GM18520 (cell line): Measurements from ENCODE around the gene SIRT4.
"Not testable (repeated sequence)": the region's sequence is repeated elsewhere in the genome, so short reads cannot be mapped to it uniquely, and the experiment has no call there.

Source experiments
- ATAC-seq: cut with Tn5 transposase; IDR thresholded peaks from one replicate; pipeline ENCODE4 v1.9.1; 2021; ENCODE audit not compliant: unreplicated experiment

Gene SIRT4

GRCh38 chr12:120332523-120332922, 30.4 kb downstream of the SIRT4 start:
- ATAC-seq: no peak

- ATAC-seq: not testable (repeated sequence)
Observed at GRCh38 chr12:120335447-120335846, 33.3 kb downstream of the SIRT4 start.

- ATAC-seq: not testable (repeated sequence)
Observed at GRCh38 chr12:120336392-120336791, 34.3 kb downstream of the SIRT4 start.

- ATAC-seq: no peak
Observed at GRCh38 chr12:120337730-120338129, 35.6 kb downstream of the SIRT4 start.

- ATAC-seq: no peak
Observed at GRCh38 chr12:120339256-120339655, 37.1 kb downstream of the SIRT4 start.

DNA sequence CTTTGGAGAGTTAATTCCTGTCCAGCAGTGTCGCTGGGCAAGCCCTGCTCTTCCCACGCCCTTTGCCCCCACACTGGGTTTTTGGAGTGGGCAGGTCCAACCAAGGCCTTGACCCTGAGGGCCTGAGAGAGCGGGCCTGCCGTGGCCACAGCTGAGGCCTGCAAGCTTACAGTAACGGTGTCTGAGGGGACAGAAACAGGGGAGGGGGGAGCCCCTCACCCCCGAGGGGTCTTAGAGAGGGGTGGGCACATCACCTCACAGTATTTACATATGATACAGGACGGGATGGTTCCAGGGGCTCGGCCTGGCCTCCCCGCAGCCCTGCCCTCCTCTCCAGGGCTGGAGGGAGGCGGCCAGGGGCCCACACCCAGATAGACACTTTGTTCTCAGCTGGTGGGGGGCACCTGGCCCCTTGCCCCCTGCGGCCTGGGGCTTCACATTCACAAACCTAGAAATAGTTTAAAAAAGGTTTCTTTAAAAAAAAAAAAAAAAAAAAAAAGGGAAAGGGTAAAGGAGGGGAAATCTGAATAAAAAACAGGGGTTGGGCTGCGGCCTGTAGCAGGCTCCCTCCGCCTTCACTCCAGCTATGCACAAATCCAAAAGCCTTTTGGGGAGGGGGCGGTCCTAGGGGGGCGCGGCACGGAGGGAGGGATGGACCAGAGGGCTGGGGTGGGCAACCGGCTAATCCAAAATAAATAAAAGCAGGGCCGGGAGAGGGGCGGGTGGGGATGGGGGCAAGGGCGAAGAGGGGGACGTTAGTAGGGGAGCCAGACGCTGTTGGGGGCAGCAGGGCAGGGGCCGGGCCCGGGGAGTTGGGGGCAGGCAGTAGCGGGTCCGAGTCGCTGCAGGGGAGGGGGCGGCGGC, 40.3 kb downstream of the SIRT4 start:
- ATAC-seq: no peak

- no peak for ATAC-seq
Observed at GRCh38 chr12:120343039-120343537, 41.0 kb downstream of the SIRT4 start.

DNA sequence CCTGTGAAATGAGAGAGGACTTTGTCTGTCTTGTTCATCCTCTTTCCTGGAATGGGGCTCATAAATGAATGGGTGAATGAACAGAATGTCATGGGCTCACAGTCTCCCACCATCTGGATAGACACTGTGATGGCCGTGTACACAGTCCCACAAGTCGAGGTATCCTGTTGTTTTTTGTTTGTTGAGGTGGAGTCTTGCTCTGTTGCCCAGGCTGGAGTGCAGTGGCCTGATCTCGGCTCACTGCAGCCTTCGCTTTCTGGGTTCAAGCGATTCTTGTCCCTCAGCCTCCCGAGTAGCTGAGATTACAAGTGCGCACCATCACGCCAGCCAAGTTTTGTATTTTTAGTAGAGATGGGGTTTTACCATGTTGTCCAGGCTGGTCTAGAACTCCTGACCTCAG, 41.6 kb downstream of the SIRT4 start:
- no peak for ATAC-seq

- ATAC-seq: no peak
Observed at GRCh38 chr12:120346031-120346430, 43.9 kb downstream of the SIRT4 start.

DNA sequence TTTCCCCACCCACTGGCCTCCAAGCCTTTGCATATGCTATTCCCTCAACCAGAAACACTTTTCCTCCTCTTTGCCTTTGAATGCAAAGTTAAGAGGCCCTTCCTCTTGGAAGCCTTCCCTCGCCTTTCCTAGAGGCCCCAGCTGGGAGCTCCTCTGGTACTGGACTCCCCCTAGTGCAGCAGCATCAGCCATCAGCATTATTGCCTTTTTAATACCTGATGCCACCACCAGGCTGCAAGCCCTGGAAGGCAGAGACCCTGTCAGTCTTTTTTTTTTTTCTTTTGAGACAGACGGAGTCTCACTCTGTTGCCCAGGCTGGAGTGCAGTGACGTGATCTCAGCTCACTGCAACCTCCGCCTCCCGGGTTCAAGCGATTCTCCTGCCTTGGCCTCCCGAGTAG, 44.6 kb downstream of the SIRT4 start:
- no peak for ATAC-seq

- no peak for ATAC-seq
Observed at GRCh38 chr12:120347766-120348165, 45.6 kb downstream of the SIRT4 start.

DNA sequence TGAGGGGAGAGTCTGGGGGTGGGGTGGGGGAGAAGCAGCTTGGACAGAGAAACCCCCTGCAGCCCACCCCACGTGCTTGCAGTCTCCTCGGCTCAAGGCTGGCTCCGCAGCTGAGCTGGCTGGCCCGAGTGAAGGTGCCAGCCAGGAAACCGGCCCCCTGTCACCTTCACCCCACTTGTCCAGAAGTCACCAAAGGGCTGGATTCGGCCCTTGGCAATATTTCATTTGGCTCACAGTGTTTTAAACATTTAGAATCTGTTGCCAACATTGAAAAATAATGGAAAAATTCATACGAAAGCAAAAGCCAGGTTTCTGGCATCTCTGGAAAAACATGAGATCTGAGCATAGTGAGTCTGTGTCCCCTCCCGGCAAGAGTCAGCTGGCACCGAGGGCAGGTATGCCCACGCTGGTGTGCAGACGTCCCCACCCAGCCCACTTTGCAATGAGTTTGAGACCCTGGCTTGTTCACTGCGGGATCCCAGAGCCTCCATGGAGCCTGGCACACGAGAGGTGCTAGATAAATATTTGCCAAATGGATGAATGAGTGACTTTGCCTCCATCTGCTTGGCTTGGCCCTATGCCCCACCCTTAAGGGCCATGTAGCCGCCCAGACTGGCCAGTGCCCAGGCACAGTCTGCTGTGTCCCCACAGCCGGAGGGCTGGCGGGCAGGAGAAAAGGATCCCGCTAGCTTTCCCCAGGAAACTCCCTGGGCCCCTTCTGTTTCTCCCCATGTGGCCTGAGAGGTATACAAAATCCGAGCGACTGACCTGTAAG, 48.6 kb downstream of the SIRT4 start:
- ATAC-seq: no peak

- no peak for ATAC-seq
Observed at GRCh38 chr12:120352117-120352516, 50.0 kb downstream of the SIRT4 start.

GRCh38 chr12:120353136-120353535, 51.0 kb downstream of the SIRT4 start:
- no peak for ATAC-seq

GRCh38 chr12:120353556-120354317, 51.6 kb downstream of the SIRT4 start:
- no peak for ATAC-seq

DNA sequence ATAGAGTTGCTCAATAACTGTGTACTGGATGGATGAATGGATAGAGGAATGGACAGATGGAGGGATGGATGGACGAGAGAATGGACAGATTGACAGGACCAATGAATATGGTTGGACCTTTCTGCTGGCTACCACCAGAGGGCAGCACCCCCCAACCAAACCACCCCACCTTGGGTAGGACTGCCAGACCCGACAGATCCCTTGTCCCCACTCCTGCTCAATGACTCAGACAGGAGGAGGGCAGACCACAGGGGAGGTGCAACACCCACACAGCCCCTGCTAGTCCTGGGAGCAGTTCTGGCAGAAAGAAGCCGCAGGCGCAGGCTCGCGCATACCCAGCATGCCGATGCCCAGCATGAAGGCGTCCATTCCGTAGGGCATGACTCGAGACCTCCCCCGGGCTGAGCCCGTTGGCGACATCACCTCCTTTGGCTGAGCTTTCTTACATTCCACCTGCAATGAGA, 54.5 kb downstream of the SIRT4 start:
- no peak for ATAC-seq

GRCh38 chr12:120357104-120357503, 55.0 kb downstream of the SIRT4 start:
- ATAC-seq: no peak

DNA sequence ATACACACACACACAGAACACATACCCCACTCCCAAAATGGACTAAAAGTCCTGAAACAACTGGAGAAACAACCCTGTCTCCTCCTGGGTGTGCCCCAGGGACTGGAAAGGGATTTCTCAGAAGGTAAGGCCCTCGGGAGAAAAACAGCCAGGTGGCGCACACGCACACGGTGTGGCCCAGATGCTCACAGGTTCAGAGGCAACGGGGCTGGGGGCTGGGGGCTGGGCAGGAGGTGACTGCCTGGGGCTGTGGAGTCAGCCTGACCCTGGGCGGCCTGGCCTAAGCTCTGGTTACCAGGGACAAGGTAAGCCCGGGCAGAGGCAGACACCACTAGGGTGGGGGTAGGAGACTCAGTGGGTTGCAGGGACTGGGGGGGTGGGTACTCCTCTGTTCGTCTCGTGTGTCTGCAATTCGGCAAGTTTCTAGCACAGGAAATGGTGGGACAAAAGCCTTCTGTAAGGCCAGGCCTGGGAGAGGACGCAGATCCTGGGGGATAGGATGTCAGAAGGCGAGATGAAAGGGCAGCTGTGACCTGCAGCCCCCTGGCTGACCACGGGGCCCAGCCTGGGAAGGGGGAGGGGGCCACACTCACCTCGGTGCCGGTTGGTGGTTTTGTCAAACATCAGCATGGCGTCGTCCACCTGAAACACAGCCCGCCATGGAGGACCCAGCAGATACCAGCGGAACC, 56.4 kb downstream of the SIRT4 start:
- no peak for ATAC-seq

DNA sequence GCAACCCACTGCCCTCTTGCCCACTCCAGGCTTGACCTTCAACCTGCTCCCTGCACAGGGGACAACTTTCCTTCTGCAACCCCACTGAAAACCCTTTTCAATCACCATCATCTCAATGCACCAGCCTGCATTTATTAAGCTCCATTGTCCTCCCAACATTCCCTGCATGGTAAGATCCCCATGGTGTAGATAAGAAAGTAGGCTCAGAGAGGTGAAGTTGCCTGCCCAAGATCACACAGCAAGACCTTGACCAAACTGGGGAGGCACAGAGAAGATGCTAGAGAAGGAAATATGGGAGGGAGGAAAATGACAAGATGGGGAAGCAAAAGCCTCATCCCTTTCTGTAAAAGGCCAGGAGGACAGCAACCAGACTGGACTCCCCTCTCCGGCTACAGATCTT, 57.0 kb downstream of the SIRT4 start:
- no peak for ATAC-seq

DNA sequence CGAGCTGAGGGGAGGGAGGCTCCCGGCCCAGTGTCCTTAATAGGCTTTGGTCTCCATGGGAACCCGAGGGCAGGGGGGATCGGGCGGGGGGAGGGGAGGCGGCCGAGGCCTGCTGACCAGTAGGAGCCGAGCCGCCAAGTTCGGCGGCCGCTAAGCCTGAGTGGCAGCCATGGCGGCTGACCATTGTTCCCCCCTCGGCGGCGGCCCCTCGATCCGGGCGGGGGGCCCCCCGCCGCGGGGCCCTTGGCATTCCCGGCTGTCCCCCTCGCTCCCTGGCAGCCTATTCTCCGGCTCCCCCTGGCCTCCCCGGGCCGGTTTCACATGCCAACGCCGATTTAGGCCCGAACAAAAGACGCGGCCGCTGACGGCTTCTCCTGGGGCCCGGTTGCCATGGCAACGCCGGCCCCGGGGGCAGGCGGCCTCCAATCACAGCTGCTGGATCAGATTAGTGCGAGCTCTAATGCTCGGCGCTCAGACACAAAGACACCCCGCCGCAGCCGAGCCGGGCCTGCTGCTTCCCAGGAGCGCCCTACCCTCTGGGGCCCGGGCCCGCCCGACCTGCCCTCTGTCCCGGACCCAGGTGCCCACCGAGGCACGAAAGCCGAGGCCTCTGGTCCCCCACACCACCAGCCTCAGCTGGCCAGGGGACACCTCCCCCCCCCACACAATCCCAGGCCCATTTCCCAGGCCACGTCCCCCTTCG, 59.5 kb downstream of the SIRT4 start:
- no peak for ATAC-seq
